Caco-2 (cell line): Measurements from ENCODE around the gene HNRNPC. TPM values are rescaled to one million over a fixed set of nuclear protein-coding genes. Genes with fewer than 3 reads are reported as not detected.

Source experiments
- Bru-seq: library from RNA; stranded (reverse); fragments of 400-500 nt; gene quantifications from one replicate; lab custom pipeline; 2021; lab: Mats Ljungman, UMichigan
- BruChase-seq, 2 experiments: library from RNA; stranded (reverse); fragments of 400-500 nt; gene quantifications; one replicate each; lab custom pipeline; 2021; lab: Mats Ljungman, UMichigan
- BruUV-seq: library from RNA; stranded (reverse); fragments of 400-500 nt; replicated peaks from 2 replicates; lab custom pipeline; 2021; lab: Mats Ljungman, UMichigan
- CTCF ChIA-PET: fragments of 300-600 bp; sonication (Branson Sonifier 250); formaldehyde crosslinking; loops from one replicate; lab custom pipeline; 2022; ENCODE audit warnings: antibody characterized with exemption; lab: Charles Lee
- POLR2A ChIA-PET: fragments of 300-600 bp; sonication (Branson Sonifier 250); formaldehyde crosslinking; loops from one replicate; lab custom pipeline; 2022; ENCODE audit warnings: antibody characterized with exemption; lab: Charles Lee
- DNase-seq, 2 experiments: peaks; one replicate each; pipeline versions ENCODE4 v3.0.0 to v3.0.0-alpha.2; 2020 to 2022
- H3K27me3 ChIP-seq: replicated peaks from 2 replicates; pipeline ENCODE4 v1.6.0; 2011; ENCODE audit warnings: low read length; ENCODE audit not compliant: control insufficient read depth, insufficient read depth
- H3K36me3 ChIP-seq: 2 replicates; pipeline ENCODE4 v1.5.1; 2011; ENCODE audit warnings: low read length; ENCODE audit not compliant: control insufficient read depth, insufficient read depth
- H3K4me1 ChIP-seq: fragments of 250-450 bp; sonication (Bioruptor Pico); 2 replicates; pipeline ENCODE4 v1.5.1; 2020; ENCODE audit warnings: mild to moderate bottlenecking
- H3K4me3 ChIP-seq: 2 replicates; pipeline ENCODE4 v1.5.1; 2011; ENCODE audit warnings: low read depth, mild to moderate bottlenecking, control low read depth, low read length
- H3K9me3 ChIP-seq: fragments of 250-450 bp; sonication (Bioruptor Pico); 2 replicates; pipeline ENCODE4 v1.5.1; 2020; ENCODE audit warnings: mild to moderate bottlenecking, moderate library complexity
- H3K27ac Mint-ChIP-seq: one replicate; pipeline ENCODE4 v1.8.0; 2022; ENCODE audit warnings: mixed read lengths; ENCODE audit not compliant: unreplicated experiment
- H3K27me3 Mint-ChIP-seq: one replicate; pipeline ENCODE4 v1.8.0; 2022; ENCODE audit warnings: mixed read lengths; ENCODE audit not compliant: insufficient read depth, unreplicated experiment
- H3K36me3 Mint-ChIP-seq: one replicate; pipeline ENCODE4 v1.8.0; 2022; ENCODE audit warnings: mild to moderate bottlenecking, mixed read lengths; ENCODE audit not compliant: insufficient read depth, unreplicated experiment
- H3K4me1 Mint-ChIP-seq: one replicate; pipeline ENCODE4 v1.8.0; 2022; ENCODE audit warnings: low read depth, mixed read lengths; ENCODE audit not compliant: unreplicated experiment
- H3K4me3 Mint-ChIP-seq: one replicate; pipeline ENCODE4 v1.8.0; 2022; ENCODE audit warnings: mild to moderate bottlenecking, moderate library complexity, mixed read lengths; ENCODE audit not compliant: unreplicated experiment
- H3K9me3 Mint-ChIP-seq: one replicate; pipeline ENCODE4 v1.8.0; 2022; ENCODE audit warnings: mixed read lengths; ENCODE audit not compliant: unreplicated experiment
- CTCF ChIP-seq, 2 experiments: fragments of 200-600 bp in 1 of 2; IDR thresholded peaks; 1 replicate in 1 of 2; 2 replicates in 1 of 2; pipeline versions ENCODE4 v1.5.1 to v1.8.0; 2011 to 2022; ENCODE audit warnings: antibody characterized with exemption in 1 of 2, control low read depth in 1 of 2, inconsistent platforms in 1 of 2, low read depth in 1 of 2, low read length in 1 of 2, mild to moderate bottlenecking in 1 of 2, moderate library complexity in 1 of 2; ENCODE audit not compliant: insufficient read depth in 1 of 2, severe bottlenecking in 1 of 2, unreplicated experiment in 1 of 2
- intact Hi-C: fragments of 100-400 bp; cut with micrococcal nuclease; formaldehyde crosslinking; loops from one replicate; pipeline ENCODE4 v1.10.0; 2022; ENCODE audit not compliant: unreplicated experiment
- long read RNA-seq: library from polyadenylated mRNA; stranded (forward); transcript quantifications from one replicate; pipeline ENCODE4 v2.0.0, GENCODE V29; 2022
- total RNA-seq: library from RNA; stranded (reverse); gene quantifications from 2 replicates; pipeline ENCODE4 v1.2.3, GENCODE V29; 2022

Gene HNRNPC
- 512 and 536 TPM in 2 replicates for total RNA-seq
- Bru-seq, nascent RNA = percentile 99 among the genes with signal in this experiment
- percentile 98 among the genes with signal in this experiment for BruChase-seq, experiment 1, labeled RNA remaining after a 2-hour chase
- BruChase-seq, experiment 2, labeled RNA remaining after a 6-hour chase = percentile 99 among the genes with signal in this experiment
- long read RNA-seq, transcript HNRNPC-205 (9 exons, 1,375 nt) = major isoform, 205 of 571 reads
- long read RNA-seq, transcript HNRNPC-230 (8 exons, 1,371 nt) = minor isoform, 50 of 571 reads
- long read RNA-seq, transcript HNRNPC-222 (9 exons, 1,658 nt) = minor isoform, 7 of 571 reads
- long read RNA-seq, transcript HNRNPC-211 (9 exons, 1,784 nt) = minor isoform, 119 of 571 reads
- long read RNA-seq, partial matches to known transcripts = 41 of 571 reads
- long read RNA-seq, other reads (novel, unspliced or antisense) = 138 of 571 reads

DNA sequence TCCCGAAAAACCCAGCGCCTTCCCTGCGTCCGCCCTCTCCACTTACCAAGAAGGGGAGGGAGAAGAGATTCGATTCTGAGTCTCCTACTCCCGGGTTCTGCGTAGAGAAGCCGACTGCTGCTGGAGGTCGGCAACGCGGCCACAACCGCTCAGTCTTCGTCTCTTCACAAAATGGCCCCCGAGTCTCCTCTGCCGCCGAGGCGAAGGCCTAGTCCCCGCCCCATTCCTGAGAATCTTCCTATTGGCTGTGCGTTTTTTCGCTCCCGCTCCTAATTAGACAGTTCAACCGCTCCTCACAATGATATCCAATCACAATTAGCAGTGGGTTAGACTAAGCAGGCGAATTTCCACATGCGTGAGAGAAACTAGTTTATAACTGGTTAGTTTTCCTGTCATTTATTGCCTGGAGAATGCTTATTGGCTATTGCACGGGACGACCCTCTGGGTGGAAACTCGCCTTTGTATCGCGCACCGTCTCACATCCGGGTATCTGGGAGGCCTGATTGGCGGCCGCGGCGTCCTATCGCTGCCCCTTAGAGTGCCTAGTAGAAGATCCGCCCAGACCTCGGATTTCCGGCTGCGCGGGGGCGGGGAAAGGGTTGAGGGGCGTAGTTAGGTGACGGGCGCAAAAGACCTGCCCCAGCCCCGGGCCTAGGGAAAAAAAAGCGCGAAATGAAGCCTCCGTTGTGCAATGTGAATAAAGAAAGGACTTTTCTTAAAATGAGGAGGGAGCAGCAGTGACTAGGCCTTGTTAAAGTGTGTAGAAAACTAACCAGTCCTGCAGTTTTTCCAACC is at the start of gene HNRNPC:
TSS of gene HNRNPC (minus strand) at position 191 of the 795 bp plus-strand sequence. CDS start 35,249 bp downstream, outside the sequence.
- H3K36me3 Mint-ChIP-seq = peaks cover 55% of the 10 kb centered on the region
- no peaks in the 10 kb centered on the region for H3K9me3 Mint-ChIP-seq
- CTCF ChIA-PET = interaction anchor here (0.7 kb wide), 2 partner anchors 277 to 312 kb away, joined by 5 to 8 read pairs; no protein-coding TSS in a partner anchor
- peak; percentile 100 for DNase-seq
- no peaks in the 10 kb centered on the region for H3K27me3 Mint-ChIP-seq
- peaks cover 14% of the 10 kb centered on the region for H3K4me1 Mint-ChIP-seq
- no peaks in the 10 kb centered on the region for H3K27me3 ChIP-seq
- peak within 1 kb of the TSS; percentile 98 for H3K4me3 Mint-ChIP-seq
- peak within 1 kb of the TSS; percentile 100 for H3K27ac Mint-ChIP-seq
- TF ChIP-seq CTCF (IDR thresholded peaks at IDR 0.05; ENCODE audit: insufficient read depth in 1 of 2, low read depth in 1 of 2, low read length in 1 of 2, severe bottlenecking in 1 of 2, unreplicated experiment in 1 of 2) = no peak
- H3K36me3 ChIP-seq = no peaks in the 10 kb centered on the region
- H3K4me3 ChIP-seq = peak within 1 kb of the TSS; percentile 53
- intact Hi-C loops = loop anchor here (1.0 kb wide), 3 partner anchors 39 to 208 kb away; partner anchors contain the start of genes SUPT16H and TOX4
- H3K4me1 ChIP-seq = peaks cover 12% of the 10 kb centered on the region
- H3K9me3 ChIP-seq = no peaks in the 10 kb centered on the region
- POLR2A ChIA-PET = no interaction called here
- no TSS peak for BruUV-seq

- Histone ChIP-seq H3K36me3 (no peaks in the 10 kb centered on the region), H3K4me1 (no peaks in the 10 kb centered on the region), H3K4me3 (no peak overlapping the region), H3K9me3 (no peaks in the 10 kb centered on the region), H3K27me3 (no peaks in the 10 kb centered on the region)
- no peaks in the 10 kb centered on the region for H3K9me3 Mint-ChIP-seq
- no TSS peak for BruUV-seq
- no peaks in the 10 kb centered on the region for H3K36me3 Mint-ChIP-seq
- H3K27me3 Mint-ChIP-seq = peaks cover under 1% of the 10 kb centered on the region
- intact Hi-C loops = no loop called here
- no peak for TF ChIP-seq CTCF (IDR thresholded peaks at IDR 0.05; ENCODE audit: insufficient read depth in 1 of 2, low read depth in 1 of 2, low read length in 1 of 2, severe bottlenecking in 1 of 2, unreplicated experiment in 1 of 2)
- ChIA-PET POLR2A (no interaction called here), CTCF (no interaction called here)
- H3K27ac Mint-ChIP-seq = no peak overlapping the region
- H3K4me1 Mint-ChIP-seq = no peaks in the 10 kb centered on the region
- no peak for DNase-seq
- H3K4me3 Mint-ChIP-seq = no peak overlapping the region
Observed at GRCh38 chr14:21317398-21317797, 48.2 kb upstream of the HNRNPC start.

DNA sequence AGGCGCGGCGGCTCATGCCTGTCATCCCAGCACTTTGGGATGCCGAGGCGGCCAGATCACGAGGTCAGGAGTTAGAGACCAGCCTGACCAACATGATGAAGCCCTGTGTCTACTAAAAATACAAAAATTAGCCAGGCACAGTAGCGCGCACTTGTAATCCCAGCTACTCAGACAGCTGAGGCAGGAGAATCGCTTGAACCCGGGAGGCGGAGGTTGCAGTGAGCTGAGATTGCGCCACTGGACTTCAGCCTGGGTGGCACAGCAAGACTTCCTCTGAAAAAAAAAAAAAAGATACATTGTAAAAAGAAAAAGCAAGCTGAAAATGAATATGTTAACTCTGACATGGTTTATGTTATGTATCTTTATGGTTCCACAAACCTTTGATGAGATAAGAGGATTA is 44.3 kb upstream of the HNRNPC start:
- BruUV-seq = no TSS peak
- no peak for TF ChIP-seq CTCF (IDR thresholded peaks at IDR 0.05; ENCODE audit: insufficient read depth in 1 of 2, low read depth in 1 of 2, low read length in 1 of 2, severe bottlenecking in 1 of 2, unreplicated experiment in 1 of 2)
- Mint-ChIP-seq H3K36me3 (no peaks in the 10 kb centered on the region), H3K4me3 (no peak overlapping the region), H3K27me3 (no peaks in the 10 kb centered on the region), H3K9me3 (no peaks in the 10 kb centered on the region), H3K27ac (no peak overlapping the region), H3K4me1 (no peaks in the 10 kb centered on the region)
- intact Hi-C loops = no loop called here
- Histone ChIP-seq H3K9me3 (no peaks in the 10 kb centered on the region), H3K4me3 (no peak overlapping the region), H3K4me1 (peaks cover 5% of the 10 kb centered on the region), H3K36me3 (no peaks in the 10 kb centered on the region), H3K27me3 (no peaks in the 10 kb centered on the region)
- ChIA-PET POLR2A (interaction anchor here (0.5 to 0.6 kb wide), 2 partner anchors 64 to 72 kb away, joined by 3 read pairs; no protein-coding TSS in a partner anchor), CTCF (no interaction called here)
- no peak for DNase-seq
